Mucosa of rectum (tissue), 2 donors: ENCODE measurements around the gene PDSS1.
A peak's percentile ranks its signal among the peaks of the same experiment; 100 is the strongest.

Experiments
- H3K27ac ChIP-seq, 2 donors: one replicate each; pipeline ENCODE4 v1.7.0; 2013; ENCODE audit warnings: inconsistent platforms in 2 of 2, low read depth in 2 of 2, low read length in 2 of 2
- H3K27me3 ChIP-seq, 2 donors: one replicate each; pipeline ENCODE4 v1.7.0; 2013; ENCODE audit warnings: low read length in 2 of 2; ENCODE audit not compliant: control insufficient read depth in 2 of 2, insufficient read depth in 2 of 2
- H3K36me3 ChIP-seq, 2 donors: one replicate each; pipeline ENCODE4 v1.7.0; 2013; ENCODE audit warnings: low read length in 2 of 2; ENCODE audit not compliant: control insufficient read depth in 2 of 2, insufficient read depth in 2 of 2
- H3K4me1 ChIP-seq, 2 donors: one replicate each; pipeline ENCODE4 v1.7.0; 2013; ENCODE audit warnings: low read length in 2 of 2, mild to moderate bottlenecking in 1 of 2; ENCODE audit not compliant: control insufficient read depth in 2 of 2, insufficient read depth in 2 of 2
- H3K4me3 ChIP-seq, 2 donors: one replicate each; pipeline ENCODE4 v1.7.0; 2013; ENCODE audit warnings: low read length in 2 of 2
- H3K9ac ChIP-seq, 2 donors: one replicate each; pipeline ENCODE4 v1.7.0; 2013; ENCODE audit warnings: low read length in 2 of 2, low read depth in 1 of 2, mild to moderate bottlenecking in 1 of 2
- H3K9me3 ChIP-seq, 2 donors: one replicate each; pipeline ENCODE4 v1.7.0; 2013; ENCODE audit warnings: low read length in 2 of 2; ENCODE audit not compliant: control insufficient read depth in 2 of 2
- donor health status: healthy.
- donor health status: Normal muscosa, but diverticular disease.

PDSS1 gene

GRCh38 chr10:26698909-26699308, 1.4 kb downstream of the PDSS1 start:
- H3K9me3 ChIP-seq = no peaks in the 10 kb centered on the region
- H3K4me1 ChIP-seq = peaks cover 22 to 30% of the 10 kb centered on the region in 2 donors
- peak overlapping the region; percentile 83 to 97 for H3K4me3 ChIP-seq
- H3K36me3 ChIP-seq = peaks cover 0 to 2% of the 10 kb centered on the region in 2 donors
- H3K9ac ChIP-seq = peak overlapping the region; percentile 41 to 71
- H3K27ac ChIP-seq = peak overlapping the region in 1 of 2 donors; percentile 94
- no peaks in the 10 kb centered on the region for H3K27me3 ChIP-seq

- Histone ChIP-seq H3K4me3 (peak overlapping the region in 1 of 2 donors; percentile 1), H3K9me3 (no peaks in the 10 kb centered on the region), H3K27ac (peak overlapping the region in 1 of 2 donors; percentile 40), H3K4me1 (peaks cover 22 to 30% of the 10 kb centered on the region in 2 donors), H3K27me3 (no peaks in the 10 kb centered on the region), H3K9ac (no peak overlapping the region), H3K36me3 (peaks cover 0 to 6% of the 10 kb centered on the region in 2 donors)
Observed at GRCh38 chr10:26699631-26700030, 2.1 kb downstream of the PDSS1 start.

GRCh38 chr10:26700884-26701630, 3.6 kb downstream of the PDSS1 start:
- peaks cover 22 to 30% of the 10 kb centered on the region in 2 donors for H3K4me1 ChIP-seq
- H3K9ac ChIP-seq = no peak overlapping the region
- H3K4me3 ChIP-seq = peak overlapping the region in 1 of 2 donors; percentile 44
- H3K36me3 ChIP-seq = peaks cover 0 to 7% of the 10 kb centered on the region in 2 donors
- H3K27ac ChIP-seq = peak overlapping the region; percentile 36 to 75
- H3K27me3 ChIP-seq = no peaks in the 10 kb centered on the region
- H3K9me3 ChIP-seq = no peaks in the 10 kb centered on the region

- no peaks in the 10 kb centered on the region for H3K27me3 ChIP-seq
- H3K27ac ChIP-seq = no peak overlapping the region
- H3K4me3 ChIP-seq = no peak overlapping the region
- H3K36me3 ChIP-seq = peaks cover 17 to 23% of the 10 kb centered on the region in 2 donors
- peaks cover 17 to 23% of the 10 kb centered on the region in 2 donors for H3K4me1 ChIP-seq
- no peaks in the 10 kb centered on the region for H3K9me3 ChIP-seq
- no peak overlapping the region for H3K9ac ChIP-seq
Observed at GRCh38 chr10:26703096-26703495, 5.6 kb downstream of the PDSS1 start.

- Histone ChIP-seq H3K9ac (no peak overlapping the region), H3K4me1 (peaks cover 9 to 15% of the 10 kb centered on the region in 2 donors), H3K4me3 (no peak overlapping the region), H3K27me3 (no peaks in the 10 kb centered on the region), H3K27ac (no peak overlapping the region), H3K9me3 (no peaks in the 10 kb centered on the region), H3K36me3 (peaks cover 22 to 28% of the 10 kb centered on the region in 2 donors)
Observed at GRCh38 chr10:26703974-26704373, 6.5 kb downstream of the PDSS1 start.

GRCh38 chr10:26706206-26706605, 8.7 kb downstream of the PDSS1 start:
- peaks cover 6 to 9% of the 10 kb centered on the region in 2 donors for H3K4me1 ChIP-seq
- H3K4me3 ChIP-seq = no peak overlapping the region
- H3K9me3 ChIP-seq = no peaks in the 10 kb centered on the region
- H3K27ac ChIP-seq = no peak overlapping the region
- H3K9ac ChIP-seq = no peak overlapping the region
- H3K27me3 ChIP-seq = no peaks in the 10 kb centered on the region
- peaks cover 26 to 31% of the 10 kb centered on the region in 2 donors for H3K36me3 ChIP-seq

- H3K4me3 ChIP-seq = no peak overlapping the region
- H3K27me3 ChIP-seq = no peaks in the 10 kb centered on the region
- H3K4me1 ChIP-seq = peaks cover 0 to 7% of the 10 kb centered on the region in 2 donors
- H3K9me3 ChIP-seq = no peaks in the 10 kb centered on the region
- H3K36me3 ChIP-seq = peaks cover 31% of the 10 kb centered on the region in 2 donors
- no peak overlapping the region for H3K9ac ChIP-seq
- no peak overlapping the region for H3K27ac ChIP-seq
Observed at GRCh38 chr10:26706936-26707335, 9.4 kb downstream of the PDSS1 start.

- H3K36me3 ChIP-seq = peaks cover 21 to 30% of the 10 kb centered on the region in 2 donors
- H3K27me3 ChIP-seq = no peaks in the 10 kb centered on the region
- no peaks in the 10 kb centered on the region for H3K9me3 ChIP-seq
- H3K9ac ChIP-seq = no peak overlapping the region
- peaks cover 8 to 40% of the 10 kb centered on the region in 2 donors for H3K4me1 ChIP-seq
- no peak overlapping the region for H3K27ac ChIP-seq
- no peak overlapping the region for H3K4me3 ChIP-seq
Observed at GRCh38 chr10:26711324-26711723, 13.8 kb downstream of the PDSS1 start.

- Histone ChIP-seq H3K4me1 (peaks cover 8 to 42% of the 10 kb centered on the region in 2 donors), H3K9me3 (no peaks in the 10 kb centered on the region), H3K36me3 (peaks cover 10 to 12% of the 10 kb centered on the region in 2 donors), H3K27ac (peak overlapping the region; percentile 84 to 86), H3K27me3 (no peaks in the 10 kb centered on the region), H3K9ac (no peak overlapping the region), H3K4me3 (peak overlapping the region; percentile 21 to 48)
Observed at GRCh38 chr10:26714415-26715136, 17.1 kb downstream of the PDSS1 start.

GRCh38 chr10:26715137-26715487, 17.6 kb downstream of the PDSS1 start:
- no peaks in the 10 kb centered on the region for H3K9me3 ChIP-seq
- H3K4me3 ChIP-seq = peak overlapping the region in 1 of 2 donors; percentile 20
- no peaks in the 10 kb centered on the region for H3K27me3 ChIP-seq
- H3K9ac ChIP-seq = no peak overlapping the region
- peaks cover 8 to 42% of the 10 kb centered on the region in 2 donors for H3K4me1 ChIP-seq
- peak overlapping the region; percentile 65 to 75 for H3K27ac ChIP-seq
- peaks cover 12 to 14% of the 10 kb centered on the region in 2 donors for H3K36me3 ChIP-seq
